ENCODE results near the gene NAXE.

Gene NAXE

GRCh38 chr1:156622581-156623297 lies 31.2 kb downstream of the NAXE start:
- POLR2A ChIA-PET, result no interaction called here
- no peak for DNase-seq (ENCODE audit: extremely low spot score)
- CTCF ChIA-PET, result interaction anchor here (1.0 to 17.0 kb wide), 8 partner anchors 9 to 103 kb away, joined by 4 to 305 read pairs (median 28); partner anchors contain the start of genes BCAN, CRABP2 and NES
- TF ChIP-seq, protein P1, sequence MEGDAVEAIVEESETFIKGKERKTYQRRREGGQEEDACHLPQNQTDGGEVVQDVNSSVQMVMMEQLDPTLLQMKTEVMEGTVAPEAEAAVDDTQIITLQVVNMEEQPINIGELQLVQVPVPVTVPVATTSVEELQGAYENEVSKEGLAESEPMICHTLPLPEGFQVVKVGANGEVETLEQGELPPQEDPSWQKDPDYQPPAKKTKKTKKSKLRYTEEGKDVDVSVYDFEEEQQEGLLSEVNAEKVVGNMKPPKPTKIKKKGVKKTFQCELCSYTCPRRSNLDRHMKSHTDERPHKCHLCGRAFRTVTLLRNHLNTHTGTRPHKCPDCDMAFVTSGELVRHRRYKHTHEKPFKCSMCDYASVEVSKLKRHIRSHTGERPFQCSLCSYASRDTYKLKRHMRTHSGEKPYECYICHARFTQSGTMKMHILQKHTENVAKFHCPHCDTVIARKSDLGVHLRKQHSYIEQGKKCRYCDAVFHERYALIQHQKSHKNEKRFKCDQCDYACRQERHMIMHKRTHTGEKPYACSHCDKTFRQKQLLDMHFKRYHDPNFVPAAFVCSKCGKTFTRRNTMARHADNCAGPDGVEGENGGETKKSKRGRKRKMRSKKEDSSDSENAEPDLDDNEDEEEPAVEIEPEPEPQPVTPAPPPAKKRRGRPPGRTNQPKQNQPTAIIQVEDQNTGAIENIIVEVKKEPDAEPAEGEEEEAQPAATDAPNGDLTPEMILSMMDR (IDR thresholded peaks at IDR 0.05; ENCODE audit: control extremely low read depth, extremely low read depth, low read depth, missing control alignments), result no peak

- DNase-seq (ENCODE audit: extremely low spot score), result peak; percentile 68
- TF ChIP-seq, protein P1 (IDR thresholded peaks at IDR 0.05; ENCODE audit: control extremely low read depth, extremely low read depth, low read depth, missing control alignments), result peak; percentile 42
- POLR2A ChIA-PET, result interaction anchor here (0.5 to 1.1 kb wide), 3 partner anchors 24 to 103 kb away, joined by 3 to 4 read pairs (median 3); no protein-coding TSS in a partner anchor
- CTCF ChIA-PET, result interaction anchor here (0.7 to 17.0 kb wide), 35 partner anchors 9 to 279 kb away, joined by 3 to 305 read pairs (median 5); partner anchors contain the start of genes BCAN, CRABP2, MEF2D and METTL25B
Observed at GRCh38 chr1:156623946-156624813, 32.6 kb downstream of the NAXE start.

DNA sequence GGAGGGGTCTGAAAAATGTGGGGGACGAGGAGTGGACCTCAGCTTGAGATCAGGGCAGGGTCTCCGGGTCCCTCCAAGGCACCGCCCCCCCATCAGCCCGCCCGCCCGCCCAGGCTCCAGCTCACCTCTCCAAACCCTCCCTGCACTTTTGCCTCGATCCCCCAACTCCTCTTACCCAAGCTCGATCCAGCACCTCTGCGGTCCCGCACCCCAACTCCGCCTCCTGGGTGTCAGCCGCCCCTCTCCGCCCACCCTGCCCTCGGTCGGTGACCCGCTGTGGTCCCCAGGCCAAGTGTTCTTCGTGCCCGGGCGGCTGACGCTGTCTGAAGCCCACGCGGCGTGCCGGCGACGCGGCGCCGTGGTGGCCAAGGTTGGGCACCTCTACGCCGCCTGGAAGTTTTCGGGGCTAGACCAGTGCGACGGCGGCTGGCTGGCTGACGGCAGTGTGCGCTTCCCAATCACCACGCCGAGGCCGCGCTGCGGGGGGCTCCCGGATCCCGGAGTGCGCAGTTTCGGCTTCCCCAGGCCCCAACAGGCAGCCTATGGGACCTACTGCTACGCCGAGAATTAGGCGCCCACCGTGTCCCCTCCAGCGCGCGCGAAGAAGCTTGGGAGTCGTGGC lies 33.3 kb downstream of the NAXE start:
- DNase-seq (ENCODE audit: extremely low spot score), result no peak
- CTCF ChIA-PET, result interaction anchor here (0.6 to 17.0 kb wide), 40 partner anchors 8 to 280 kb away, joined by 3 to 305 read pairs (median 4); partner anchors contain the start of genes BCAN, CRABP2, MEF2D and METTL25B
- POLR2A ChIA-PET, result interaction anchor here (0.7 to 1.1 kb wide), 2 partner anchors 32 to 102 kb away, joined by 3 read pairs; no protein-coding TSS in a partner anchor
- TF ChIP-seq, protein P1 (IDR thresholded peaks at IDR 0.05; ENCODE audit: control extremely low read depth, extremely low read depth, low read depth, missing control alignments), result no peak

GRCh38 chr1:156625436-156626078 lies 34.0 kb downstream of the NAXE start:
- TF ChIP-seq, protein P1 (IDR thresholded peaks at IDR 0.05; ENCODE audit: control extremely low read depth, extremely low read depth, low read depth, missing control alignments), result peak; percentile 83
- DNase-seq (ENCODE audit: extremely low spot score), result peak; percentile 69
- CTCF ChIA-PET, result interaction anchor here (0.6 to 17.0 kb wide), 28 partner anchors 9 to 266 kb away, joined by 3 to 305 read pairs (median 4); partner anchors contain the start of genes BCAN, CRABP2, METTL25B and NES
- POLR2A ChIA-PET, result no interaction called here

DNA sequence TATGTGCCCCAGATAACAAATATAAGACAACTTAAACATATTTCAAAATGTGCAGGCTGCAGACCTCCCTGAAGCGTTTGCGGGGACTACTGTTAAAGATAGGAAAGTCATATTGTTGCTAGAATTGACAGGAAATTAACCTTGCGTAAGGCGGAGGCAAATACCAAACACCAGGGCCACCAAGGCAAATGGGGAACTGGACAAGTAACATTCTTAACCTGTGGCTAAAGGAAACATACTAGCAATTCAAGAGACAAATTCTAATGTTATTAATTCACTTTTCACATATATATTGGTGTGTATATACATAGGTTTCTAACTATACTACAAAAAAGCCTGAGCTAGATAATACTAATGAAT lies 34.5 kb downstream of the NAXE start:
- POLR2A ChIA-PET, result no interaction called here
- TF ChIP-seq, protein P1 (IDR thresholded peaks at IDR 0.05; ENCODE audit: control extremely low read depth, extremely low read depth, low read depth, missing control alignments), result no peak
- CTCF ChIA-PET, result interaction anchor here (0.6 to 17.0 kb wide), 34 partner anchors 9 to 266 kb away, joined by 3 to 305 read pairs (median 6); partner anchors contain the start of genes BCAN, CRABP2, NAXE and NES
- DNase-seq (ENCODE audit: extremely low spot score), result no peak
